ENCODE measurements around the gene CEL. TPM values are rescaled to one million over a fixed set of nuclear protein-coding genes. Genes with fewer than 3 reads are reported as not detected.

CEL gene
- total and polyA plus RNA-seq, 2 donors (not counting 3 experiments of a cell fraction or from before 2014, with no cell fraction given): 0.92 to 1.1 TPM

DNA sequence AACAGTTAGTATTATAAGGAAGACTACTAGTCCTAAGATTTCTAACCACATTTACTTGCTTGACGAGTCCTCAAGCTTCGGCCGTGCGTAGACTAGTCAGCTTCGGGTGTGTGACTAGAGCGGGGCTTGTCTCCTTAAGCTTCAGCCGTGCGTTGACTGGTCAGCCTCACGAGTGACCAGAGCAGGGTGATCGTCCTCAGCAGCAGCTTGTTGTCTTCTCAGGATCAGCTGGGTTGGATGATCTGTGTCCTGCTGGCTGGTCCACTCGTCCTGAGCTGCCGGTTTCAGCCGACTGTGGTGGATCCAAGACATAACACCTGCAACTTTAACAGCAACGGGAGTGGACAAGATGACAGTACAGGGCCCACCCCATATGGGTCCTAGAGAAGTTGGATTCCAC, 16.7 kb downstream of the CEL start:
- intact Hi-C loops (cut with micrococcal nuclease): no loop called here
- CTCF ChIA-PET: interaction anchor here (1.8 kb wide), 1 partner anchor 12 kb away, joined by 3 read pairs; no protein-coding TSS in a partner anchor

More for the DNA sequence above, 16.7 kb downstream of the CEL start:
- Histone ChIP-seq H3K9me1 (replicated peaks; ENCODE audit: control insufficient read depth, extremely low read depth, insufficient read depth, low read length) (no peaks in the 10 kb centered on the region), H3K27ac (ENCODE audit: insufficient read depth, low read depth, low read length) (no peak overlapping the region), H3K4me3 (replicated peaks in 1 of 3; ENCODE audit: insufficient read depth in 1 of 3, low read depth in 1 of 3, low read length in 3 of 3) (no peak overlapping the region), H3K36me3 (ENCODE audit: control insufficient read depth in 2 of 2, extremely low read depth in 1 of 2, insufficient read depth in 2 of 2, low read length in 2 of 2) (no peaks in the 10 kb centered on the region), H3K79me2 (ENCODE audit: control insufficient read depth, insufficient read depth, low read length) (no peaks in the 10 kb centered on the region), H3K27me3 (ENCODE audit: control insufficient read depth in 2 of 2, insufficient read depth in 2 of 2, low read length in 2 of 2) (peaks cover 10 to 14% of the 10 kb centered on the region in 2 experiments), H3K4me2 (ENCODE audit: insufficient read depth, low read length) (no peak overlapping the region), H2AFZ (ENCODE audit: low read depth, low read length) (no peak overlapping the region), H4K20me1 (replicated peaks; ENCODE audit: control insufficient read depth, extremely low read depth, insufficient read depth, low read length) (no peaks in the 10 kb centered on the region), H3K9me3 (replicated peaks; ENCODE audit: control insufficient read depth, insufficient read depth, low read length) (no peaks in the 10 kb centered on the region), H3K4me1 (ENCODE audit: control insufficient read depth, extremely low read depth, insufficient read depth, low read length) (no peaks in the 10 kb centered on the region), H3K9ac (replicated peaks; ENCODE audit: extremely low read depth, insufficient read depth, low read length) (no peak overlapping the region)
- BruUV-seq (replicated peaks): no TSS peak
- no peak for FAIRE-seq
- dilution Hi-C loops (cut with MboI; ENCODE audit: extremely low pct_ligation_motif_present, low sequenced_read_pairs): no loop called here
- TF ChIP-seq MAX (IDR thresholded peaks at IDR 0.05; ENCODE audit: insufficient read depth, insufficient read length) (no peak), POLR2AphosphoS5 (IDR thresholded peaks at IDR 0.05; ENCODE audit: insufficient read depth, low read depth, low read length) (no peak), CTCF (IDR thresholded peaks at IDR 0.05; ENCODE audit: extremely low read depth in 1 of 2, insufficient read depth in 1 of 2, low read depth in 1 of 2, low read length in 2 of 2) (no peak), FOS (IDR thresholded peaks at IDR 0.05; ENCODE audit: borderline replicate concordance, insufficient read depth, low read length) (no peak)
- no peak for DNase-seq (ENCODE audit: low read depth, low spot score)
- POLR2A ChIA-PET: no interaction called here

Measured in endothelial cell of umbilical vein (primary cell).